SKM-1 (cell line): Measurements from ENCODE around the gene CNIH2.
"Not testable (repeated sequence)": the region's sequence is repeated elsewhere in the genome, so short reads cannot be mapped to it uniquely, and the experiment has no call there.

ENCODE experiments used
- DNase-seq: peaks from one replicate; lab custom pipeline; 2025; ENCODE audit not compliant: unreplicated experiment; lab: John Stamatoyannopoulos, UW

The CNIH2 gene

DNA sequence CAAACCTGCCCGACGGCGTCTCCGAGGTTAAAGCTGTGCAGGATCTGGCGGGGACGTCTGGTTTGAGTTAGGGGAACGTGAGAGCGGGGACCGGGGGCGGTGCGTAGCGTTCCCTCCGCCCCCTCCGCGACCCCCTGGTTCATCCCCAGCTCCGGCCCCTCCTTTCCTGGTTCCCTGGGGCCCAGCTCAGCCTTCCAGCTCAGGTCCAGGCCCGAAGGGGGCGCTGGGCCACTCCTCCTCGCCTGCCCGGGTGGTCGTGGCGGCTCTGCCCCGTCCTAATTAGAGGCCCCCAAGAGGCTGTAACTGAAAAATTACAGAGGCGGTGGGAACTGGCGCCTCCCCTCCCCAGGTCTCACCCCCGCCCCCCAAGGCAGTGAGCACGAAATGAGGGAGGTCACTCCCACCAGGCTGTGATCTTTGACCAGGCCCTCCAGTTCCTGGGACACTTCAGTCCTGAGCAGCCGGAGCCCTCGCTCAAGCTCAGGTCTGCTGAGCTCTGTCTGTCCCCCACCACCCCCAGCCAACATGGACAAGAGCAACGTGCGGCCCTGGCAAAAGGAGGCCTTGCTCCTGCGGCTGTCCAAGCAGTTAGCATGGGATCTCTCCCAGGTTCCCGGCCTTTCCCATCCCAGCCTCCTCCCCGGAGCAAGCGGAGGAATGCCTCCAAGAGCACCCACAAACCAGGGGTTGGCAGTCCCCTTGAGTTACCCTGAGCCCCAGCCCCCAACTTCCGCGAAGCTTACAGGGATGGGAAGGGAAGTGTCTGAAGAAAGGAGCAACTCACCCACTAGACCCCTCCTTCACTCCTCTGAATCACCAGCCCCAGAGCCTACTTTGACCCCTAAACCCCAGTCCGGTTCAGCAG lies 35.6 kb downstream of the CNIH2 start:
- DNase-seq = no peak

- DNase-seq = no peak
These were observed 36.2 kb downstream of the CNIH2 start for GRCh38 chr11:66314186-66314501.

DNA sequence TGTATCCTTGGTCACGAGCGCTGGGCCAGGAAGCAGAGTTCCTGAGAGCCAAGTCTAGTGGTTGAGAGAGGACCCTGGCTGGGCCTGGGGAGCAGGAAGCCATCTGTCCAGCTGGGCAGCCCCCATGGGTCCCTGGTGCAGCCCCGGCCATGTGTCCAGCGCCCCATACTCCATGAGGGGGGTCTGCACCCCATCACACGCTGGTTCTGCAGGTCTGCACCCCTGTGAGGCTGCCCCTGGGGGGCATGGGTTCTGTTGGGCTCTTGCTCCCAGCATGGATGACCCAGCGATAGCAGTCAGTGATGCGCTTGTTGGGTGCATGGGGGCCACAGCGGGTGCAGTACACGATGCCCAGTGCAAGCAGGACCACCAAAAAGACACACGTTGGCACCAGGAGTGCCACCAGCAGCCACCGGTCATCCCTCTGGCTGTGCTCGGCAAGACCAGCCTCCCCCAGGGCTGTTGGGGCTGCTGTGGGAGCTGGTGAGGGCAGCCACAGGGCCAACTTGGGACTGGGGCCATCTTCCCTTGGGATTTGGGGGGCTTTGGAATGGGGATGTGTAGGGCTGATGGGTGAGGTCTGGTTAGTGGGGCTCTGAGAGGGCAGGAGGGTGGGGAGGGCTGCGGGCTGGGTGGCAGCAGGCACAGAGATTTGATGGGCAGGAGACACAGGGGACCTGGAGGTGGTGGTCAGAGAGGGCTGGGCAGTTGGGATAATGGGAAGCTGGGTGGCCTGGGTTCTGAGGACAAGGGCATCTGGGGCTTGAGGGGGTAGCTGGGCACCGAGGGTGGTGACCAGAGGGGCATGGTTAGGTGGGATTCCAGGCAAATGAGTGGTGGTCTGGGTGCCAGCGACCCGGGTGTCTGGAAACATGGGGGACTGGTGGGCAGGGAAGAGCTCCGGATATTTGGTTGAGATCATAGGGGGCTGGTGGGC lies 36.9 kb downstream of the CNIH2 start:
- no peak for DNase-seq

DNA sequence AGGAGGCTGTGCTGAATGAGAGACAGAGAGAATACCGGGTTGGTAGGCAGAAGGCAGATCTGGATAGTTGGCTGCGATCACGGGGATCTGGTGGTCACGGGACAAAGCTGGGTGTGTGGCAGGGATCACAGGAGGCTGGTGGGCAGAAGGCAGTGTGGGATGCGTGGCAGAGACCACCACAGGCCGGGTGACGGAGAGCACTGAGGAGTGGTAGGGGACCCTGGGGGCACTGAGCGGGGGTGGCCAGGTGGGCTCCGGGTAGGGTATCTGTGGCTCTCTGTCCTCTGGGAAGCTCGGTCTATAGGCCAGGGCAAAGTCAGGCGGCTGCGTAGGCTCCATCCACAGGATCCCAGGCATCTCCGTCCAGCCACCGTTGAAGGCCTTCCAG lies 37.5 kb downstream of the CNIH2 start:
- DNase-seq = no peak

GRCh38 chr11:66315921-66316811 lies 38.2 kb downstream of the CNIH2 start:
- DNase-seq = no peak

DNA sequence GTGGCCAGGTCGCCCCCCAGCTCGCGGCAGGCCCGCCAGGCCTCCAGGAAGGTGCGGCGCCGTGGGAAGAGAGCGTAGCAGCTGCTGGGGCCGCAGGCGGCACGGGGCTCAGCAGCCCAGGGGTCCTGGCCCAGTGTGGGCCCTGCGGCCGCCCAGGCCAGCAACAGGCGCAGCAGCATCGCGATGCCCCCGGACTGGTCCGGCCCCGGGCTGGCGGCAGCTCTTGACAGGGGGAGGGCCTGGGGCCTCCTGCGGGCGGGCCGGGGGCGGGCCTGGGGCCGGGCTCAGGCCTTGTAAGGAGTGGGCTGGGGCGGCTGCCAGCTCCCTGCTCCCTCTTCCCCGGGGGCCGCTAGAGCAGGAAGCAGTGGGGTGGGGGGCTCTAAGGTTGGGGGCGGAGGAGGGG lies 38.9 kb downstream of the CNIH2 start, which contains the start of gene CD248:
CD248 (minus strand) TSS at position 196 of the 403 bp plus-strand sequence; CDS start at position 179, 17 bp downstream.
- DNase-seq = no peak

GRCh38 chr11:66317322-66317722 lies 39.3 kb downstream of the CNIH2 start:
- no peak for DNase-seq

DNA sequence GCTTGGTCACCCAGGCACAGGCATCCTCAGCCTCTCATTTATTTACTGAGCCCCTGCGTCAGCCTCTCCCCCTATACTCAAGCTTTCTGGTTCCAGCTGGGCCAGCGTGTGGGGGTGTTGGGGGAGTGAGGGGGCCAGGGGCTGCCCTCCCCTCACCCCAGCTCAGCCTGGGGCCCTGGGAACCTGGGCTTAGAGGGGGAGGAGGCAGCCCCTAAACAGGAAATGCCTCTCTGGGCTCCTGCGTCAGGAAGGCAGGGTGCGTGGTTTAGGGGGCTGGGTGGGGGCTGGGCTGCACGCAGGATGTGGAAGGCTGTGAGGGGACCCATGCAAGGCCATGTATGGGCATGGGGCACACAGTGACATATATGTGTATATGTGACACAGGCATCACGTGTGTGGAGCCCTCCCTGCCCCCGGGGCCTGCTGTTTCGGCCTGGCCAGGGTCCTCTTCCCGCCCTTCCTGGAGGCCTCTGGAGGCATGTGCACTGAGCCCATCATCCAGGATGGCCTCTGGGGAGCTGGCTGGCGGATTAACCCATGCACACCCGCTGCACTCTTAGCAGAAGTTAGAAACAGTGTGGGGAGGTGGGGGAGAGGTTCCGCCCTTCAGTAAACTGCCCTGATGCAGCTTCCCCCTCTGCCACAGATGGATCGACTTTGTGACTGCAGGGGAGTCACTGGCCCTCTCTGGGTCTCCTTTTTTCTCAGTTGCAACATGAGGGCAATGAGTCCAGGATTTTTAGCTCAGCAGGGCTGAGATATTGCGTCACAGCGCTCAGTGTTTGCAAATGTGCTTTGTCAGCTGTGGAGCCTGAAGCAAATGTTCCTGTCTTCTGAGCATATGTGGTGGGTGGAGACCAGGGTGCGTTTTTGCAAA lies 40.0 kb downstream of the CNIH2 start:
- peak; percentile 96 for DNase-seq

DNA sequence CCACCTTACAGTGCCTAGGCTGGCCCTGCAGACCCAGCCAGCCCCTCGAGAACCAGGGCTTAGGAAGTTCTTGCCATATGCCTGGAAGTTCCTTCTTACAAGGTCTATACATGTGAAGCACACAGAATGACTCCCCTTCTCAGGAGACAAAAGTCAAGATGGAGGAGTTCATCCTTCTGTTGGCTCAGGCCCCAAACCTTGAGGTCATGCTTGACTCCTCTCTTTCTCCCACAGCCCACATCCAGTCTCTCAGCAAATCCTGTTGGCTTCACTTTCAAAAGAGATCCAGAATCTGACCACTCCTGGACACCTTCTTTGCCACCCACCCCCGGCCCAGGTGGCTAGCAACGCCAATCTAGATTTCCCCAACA lies 40.6 kb downstream of the CNIH2 start:
- no peak for DNase-seq

GRCh38 chr11:66320289-66320688 lies 42.3 kb downstream of the CNIH2 start:
- DNase-seq = not testable (repeated sequence)

- not testable (repeated sequence) for DNase-seq
These were observed 42.8 kb downstream of the CNIH2 start for GRCh38 chr11:66320748-66321147.

- DNase-seq = no peak
These were observed 43.6 kb downstream of the CNIH2 start for GRCh38 chr11:66321606-66322005.

- no peak for DNase-seq
These were observed 44.9 kb downstream of the CNIH2 start for GRCh38 chr11:66322732-66323427.

GRCh38 chr11:66323684-66324083 lies 45.7 kb downstream of the CNIH2 start:
- no peak for DNase-seq

DNA sequence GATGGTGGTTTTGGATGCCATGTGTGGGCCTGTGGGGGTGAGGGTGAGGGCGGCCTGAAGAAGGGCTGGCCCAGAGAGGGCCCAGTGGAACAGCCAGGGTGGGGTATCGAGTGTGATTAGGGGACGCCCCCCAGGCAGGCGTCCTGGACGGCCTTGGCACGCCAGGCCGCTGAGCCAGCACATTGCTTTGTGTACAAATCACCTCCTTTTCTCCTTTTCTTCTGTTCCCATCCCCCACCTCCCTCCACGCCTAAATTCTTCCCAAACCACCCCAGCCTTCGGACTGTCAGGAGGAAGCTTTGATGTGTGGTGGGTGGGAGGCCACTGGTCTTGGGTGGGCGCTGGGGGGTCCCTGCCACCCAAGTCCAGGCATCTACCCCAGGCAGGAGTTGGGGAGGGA lies 46.7 kb downstream of the CNIH2 start:
- no peak for DNase-seq

- DNase-seq = no peak
These were observed 47.3 kb downstream of the CNIH2 start for GRCh38 chr11:66325263-66325671.

GRCh38 chr11:66326261-66327111 lies 48.5 kb downstream of the CNIH2 start:
- DNase-seq = no peak
